HG02623 (cell line): Measurements from ENCODE around the gene NRCAM.
"Not testable (repeated sequence)": the region's sequence is repeated elsewhere in the genome, so short reads cannot be mapped to it uniquely, and the experiment has no call there.

Experiments
- ATAC-seq: cut with Tn5 transposase; IDR thresholded peaks from one replicate; pipeline ENCODE4 v1.9.1; 2021; ENCODE audit warnings: moderate library complexity; ENCODE audit not compliant: unreplicated experiment

Gene NRCAM

DNA sequence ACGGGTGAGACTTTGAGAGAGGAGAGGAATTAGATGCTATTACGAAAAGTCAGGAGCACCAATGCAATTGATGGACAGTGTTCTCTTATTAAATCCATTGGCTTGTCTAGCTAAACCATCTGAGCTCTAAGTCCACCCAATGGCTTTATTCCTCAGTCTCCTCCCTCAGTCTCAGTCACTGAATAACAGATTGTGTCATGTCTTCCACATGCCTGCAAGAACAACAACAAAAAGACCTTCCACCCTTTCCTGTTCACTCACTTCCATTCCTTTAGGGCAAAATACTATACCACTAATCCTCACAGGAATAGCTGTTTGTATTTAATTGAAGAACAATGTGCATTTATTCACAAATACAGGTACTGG is 171.2 kb downstream of the NRCAM start:
- ATAC-seq, result no peak

GRCh38 chr7:108284349-108285002 is 171.8 kb downstream of the NRCAM start:
- no peak for ATAC-seq

DNA sequence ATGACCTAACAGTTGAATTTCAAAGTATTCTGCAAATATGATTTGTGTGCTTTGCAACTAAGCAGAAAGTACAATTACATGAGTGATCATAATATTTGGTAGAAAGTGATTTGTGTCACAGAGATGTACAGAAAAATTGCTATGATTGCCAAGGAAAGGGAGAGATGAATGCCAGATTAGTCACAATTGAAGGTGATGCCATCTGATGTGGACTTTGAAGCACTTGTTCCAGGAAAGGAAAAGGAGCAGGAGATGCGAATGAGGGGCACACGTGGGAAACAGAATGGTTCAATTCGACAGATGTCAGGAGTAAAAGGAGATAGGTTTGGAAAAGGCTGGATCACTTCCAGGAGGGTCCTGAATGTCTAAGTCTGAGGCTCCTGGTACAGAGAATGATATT is 173.0 kb downstream of the NRCAM start:
- ATAC-seq, result no peak

DNA sequence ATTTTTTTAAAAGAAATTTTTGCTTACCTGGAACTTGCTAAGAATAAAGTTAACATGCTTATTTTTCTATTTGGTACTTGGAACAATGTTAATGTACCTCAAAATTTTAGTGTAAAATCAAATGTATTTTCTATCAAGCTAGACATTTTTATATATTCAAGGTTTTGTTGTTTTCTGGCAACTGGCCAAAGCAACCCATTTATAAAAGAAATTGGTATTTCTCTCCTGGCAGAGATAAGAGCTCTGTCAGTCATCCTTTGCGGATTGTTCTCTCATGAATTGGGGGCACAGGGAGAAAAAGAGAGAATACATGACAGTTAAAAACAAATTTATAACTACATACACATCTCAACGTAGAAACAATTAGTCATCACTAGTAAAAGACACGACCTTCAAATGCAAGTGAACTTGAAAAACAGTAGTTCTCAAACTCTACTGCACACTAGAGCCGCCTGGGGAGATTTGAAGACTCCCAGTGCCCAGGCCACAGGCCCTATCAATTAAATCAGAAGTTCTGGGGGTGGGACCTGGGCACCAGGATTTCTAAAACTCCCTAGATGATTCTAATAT is 173.7 kb downstream of the NRCAM start:
- no peak for ATAC-seq

DNA sequence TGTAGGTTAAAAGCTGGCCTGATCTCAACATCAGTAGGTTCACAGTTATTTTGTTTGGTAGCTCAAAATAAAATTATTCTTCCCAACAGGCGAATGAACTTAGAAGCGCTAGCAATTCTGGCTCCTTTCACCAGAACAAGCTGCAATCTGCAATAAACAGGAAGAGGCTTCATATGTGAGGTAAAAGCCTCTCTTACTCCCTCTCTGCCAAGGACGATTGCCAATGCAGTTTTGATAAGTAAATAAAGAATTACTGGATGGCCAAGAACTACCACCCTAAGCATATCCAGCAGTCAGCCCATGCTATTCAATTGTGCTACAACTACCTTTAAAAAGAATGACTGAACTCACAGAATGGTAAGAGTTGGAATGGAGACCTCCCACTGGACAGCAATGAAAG is 176.1 kb downstream of the NRCAM start:
- no peak for ATAC-seq

DNA sequence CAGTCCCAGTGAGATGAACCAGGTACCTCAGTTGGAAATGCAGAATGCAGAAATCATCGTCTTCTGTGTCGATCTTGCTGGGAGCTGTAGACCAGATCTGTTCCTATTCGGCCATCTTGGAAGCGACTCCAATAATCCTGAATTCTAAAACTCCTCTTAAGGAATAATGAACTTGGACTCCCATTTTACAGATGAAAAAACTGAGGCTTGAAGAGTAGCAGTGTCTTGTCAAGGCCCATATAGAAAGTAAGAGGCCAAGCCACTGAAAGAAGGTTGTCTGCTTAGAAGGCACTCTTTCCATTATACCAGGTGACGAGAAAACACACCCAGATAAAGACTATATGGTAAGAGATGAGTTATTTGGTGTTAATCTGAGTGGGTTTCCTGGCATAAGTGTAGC is 177.5 kb downstream of the NRCAM start:
- ATAC-seq, result no peak

- ATAC-seq, result no peak
Observed at GRCh38 chr7:108278281-108278680, 178.0 kb downstream of the NRCAM start.

DNA sequence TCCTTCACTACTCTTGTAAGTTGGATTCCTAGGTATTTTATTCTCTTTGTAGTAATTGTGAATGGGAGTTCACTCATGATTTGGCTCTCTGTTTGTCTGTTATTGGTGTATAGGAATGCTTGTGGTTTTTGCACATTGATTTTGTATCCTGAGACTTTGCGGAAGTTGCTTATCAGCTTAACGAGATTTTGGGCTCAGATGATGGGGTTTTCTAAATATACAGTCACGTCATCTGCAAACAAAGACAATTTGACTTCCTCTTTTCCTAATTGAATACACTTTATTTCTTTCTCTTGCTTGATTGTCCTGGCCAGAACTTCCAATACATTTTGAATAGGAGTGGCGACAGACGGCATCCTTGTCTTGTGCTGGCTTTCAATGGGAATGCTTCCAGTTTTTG is 181.8 kb downstream of the NRCAM start:
- ATAC-seq, result not testable (repeated sequence)

DNA sequence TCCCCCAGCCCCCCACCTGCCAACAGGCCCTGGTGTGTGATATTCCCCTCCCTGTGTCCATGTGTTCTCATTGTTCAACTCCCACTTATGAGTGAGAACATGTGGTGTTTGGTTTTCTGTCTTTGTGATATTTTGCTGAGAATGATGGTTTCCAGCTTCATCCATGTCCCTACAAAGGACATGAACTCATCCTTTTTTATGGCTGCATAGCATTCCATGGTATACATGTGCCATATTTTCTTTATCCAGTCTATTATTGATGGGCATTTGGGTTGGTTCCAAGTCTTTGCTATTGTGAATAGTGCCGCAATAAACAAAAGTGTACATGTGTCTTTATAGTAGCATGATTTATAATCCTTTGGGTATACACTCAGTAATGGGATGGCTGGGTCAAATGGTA is 183.3 kb downstream of the NRCAM start:
- not testable (repeated sequence) for ATAC-seq

GRCh38 chr7:108270385-108271015 is 185.7 kb downstream of the NRCAM start:
- ATAC-seq, result no peak

DNA sequence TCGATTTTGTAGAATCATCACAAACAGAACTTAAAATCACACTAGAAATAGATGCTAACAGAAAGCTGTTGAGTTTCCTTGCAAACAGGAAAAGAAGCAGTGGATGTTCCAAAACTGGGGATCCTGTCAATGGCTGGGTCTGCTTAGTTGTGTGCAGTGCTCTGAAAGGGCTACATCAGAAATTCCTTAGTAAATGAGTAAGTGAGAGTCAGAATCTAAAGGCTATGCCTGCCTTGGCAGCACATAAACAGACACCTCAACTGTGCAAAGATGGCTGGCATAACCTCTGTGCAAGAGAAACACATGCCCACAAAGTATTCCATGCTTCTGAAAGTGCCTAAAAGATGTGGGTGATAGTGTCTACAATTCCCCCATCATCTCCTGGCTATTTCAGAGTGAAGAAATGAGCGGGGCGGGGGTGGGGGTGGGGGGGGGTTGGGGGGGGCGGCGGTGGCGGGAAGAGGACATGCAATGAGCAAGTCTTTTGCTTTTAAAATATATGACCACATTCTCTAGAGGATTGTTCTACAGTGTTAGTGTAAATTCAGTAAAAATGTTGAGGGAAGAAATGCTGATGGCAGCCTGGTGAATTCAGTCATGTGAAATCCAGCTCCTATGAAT is 187.9 kb downstream of the NRCAM start:
- ATAC-seq, result no peak

GRCh38 chr7:108267615-108268014 is 188.6 kb downstream of the NRCAM start:
- ATAC-seq, result no peak

DNA sequence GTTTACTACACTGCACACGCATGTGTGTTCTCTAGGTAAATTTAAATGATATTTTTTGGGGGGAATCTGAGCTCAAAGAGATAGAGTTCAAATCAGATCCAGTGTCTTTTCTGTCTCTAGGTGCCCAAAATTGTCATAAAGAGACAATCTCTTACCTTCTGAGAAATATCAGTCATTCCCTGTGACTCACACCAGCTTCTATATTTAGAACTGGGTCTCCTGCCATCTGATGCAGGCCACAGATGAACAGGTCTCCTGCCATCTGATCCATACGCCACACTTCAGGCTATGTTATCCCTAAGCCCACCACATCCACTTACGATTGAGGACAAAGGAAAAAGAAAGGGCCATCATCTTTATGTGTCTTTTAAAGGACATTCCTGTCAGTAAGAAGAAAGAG is 189.7 kb downstream of the NRCAM start:
- no peak for ATAC-seq

- no peak for ATAC-seq
Observed at GRCh38 chr7:108266035-108266434, 190.2 kb downstream of the NRCAM start.

DNA sequence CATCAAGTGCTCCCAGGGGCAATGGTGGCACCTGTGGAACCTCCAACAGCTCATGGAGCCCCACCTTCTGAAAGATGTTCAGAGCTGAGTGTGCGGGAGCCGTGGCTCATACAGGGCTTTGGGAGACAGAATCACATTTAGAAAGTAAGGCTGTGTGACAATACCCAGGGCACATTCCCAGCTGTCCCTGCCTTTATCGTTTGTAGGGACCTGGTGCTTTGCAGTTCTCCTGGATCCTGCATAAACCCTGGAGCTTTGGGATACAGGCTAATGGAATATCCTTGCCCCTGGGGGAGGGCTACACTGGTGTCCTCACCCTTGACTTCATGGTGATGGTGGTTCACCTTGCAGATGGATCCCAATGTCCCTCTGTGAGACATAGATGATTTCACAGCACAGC is 191.2 kb downstream of the NRCAM start:
- ATAC-seq, result no peak

- no peak for ATAC-seq
Observed at GRCh38 chr7:108263425-108263824, 192.8 kb downstream of the NRCAM start.

DNA sequence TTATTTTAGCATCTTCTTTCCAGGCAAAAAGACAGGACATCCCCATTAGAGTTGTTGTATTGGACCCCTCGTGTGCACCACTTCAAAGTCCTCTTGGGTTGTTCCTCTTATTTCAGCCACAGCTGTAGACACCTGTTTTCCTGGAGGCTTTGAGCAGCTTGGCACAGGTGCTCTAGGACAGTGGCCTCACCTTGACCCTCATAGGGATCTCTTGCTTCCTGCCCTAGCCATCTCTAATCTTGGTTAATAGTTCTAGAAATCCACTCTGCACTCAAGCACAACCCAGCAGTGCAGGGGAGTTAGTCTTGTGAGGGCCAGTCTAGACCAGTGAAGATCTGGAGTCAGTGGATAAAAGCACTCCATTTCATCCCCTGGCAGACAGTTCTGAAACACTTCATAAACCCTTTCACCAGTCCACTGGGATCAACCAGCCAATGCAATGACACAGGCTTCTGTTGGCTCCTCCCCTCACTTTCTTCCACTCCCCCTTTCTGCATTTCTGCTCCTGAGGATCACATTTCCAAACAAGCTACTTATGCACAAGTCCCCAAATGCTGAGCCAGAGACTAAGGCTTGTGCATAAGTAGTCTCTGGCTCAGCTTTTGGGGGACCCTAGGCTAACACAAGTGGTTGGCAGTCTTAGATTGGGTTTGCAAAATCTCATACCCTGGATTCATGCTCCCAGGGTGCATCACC is 194.5 kb downstream of the NRCAM start:
- ATAC-seq, result no peak

DNA sequence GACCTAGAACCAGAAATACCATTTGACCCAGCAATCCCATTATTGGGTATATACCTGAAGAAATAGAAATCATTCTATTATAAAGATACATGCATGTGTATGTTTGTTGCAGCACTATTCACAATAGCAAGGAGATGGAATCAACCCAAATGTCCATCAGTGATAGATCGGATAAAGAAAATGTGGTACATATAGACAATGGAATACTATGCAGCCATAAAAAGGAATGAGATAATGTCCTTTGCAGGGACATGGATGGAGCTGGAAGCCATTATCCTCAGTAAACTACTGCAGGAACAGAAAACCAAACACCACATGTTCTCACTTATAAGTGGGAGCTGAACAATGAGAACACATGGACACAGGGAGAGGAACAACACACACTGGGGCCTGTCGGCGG is 196.8 kb downstream of the NRCAM start:
- ATAC-seq, result not testable (repeated sequence)

- no peak for ATAC-seq
Observed at GRCh38 chr7:108257954-108258353, 198.3 kb downstream of the NRCAM start.

- no peak for ATAC-seq
Observed at GRCh38 chr7:108254259-108254658, 202.0 kb downstream of the NRCAM start.

DNA sequence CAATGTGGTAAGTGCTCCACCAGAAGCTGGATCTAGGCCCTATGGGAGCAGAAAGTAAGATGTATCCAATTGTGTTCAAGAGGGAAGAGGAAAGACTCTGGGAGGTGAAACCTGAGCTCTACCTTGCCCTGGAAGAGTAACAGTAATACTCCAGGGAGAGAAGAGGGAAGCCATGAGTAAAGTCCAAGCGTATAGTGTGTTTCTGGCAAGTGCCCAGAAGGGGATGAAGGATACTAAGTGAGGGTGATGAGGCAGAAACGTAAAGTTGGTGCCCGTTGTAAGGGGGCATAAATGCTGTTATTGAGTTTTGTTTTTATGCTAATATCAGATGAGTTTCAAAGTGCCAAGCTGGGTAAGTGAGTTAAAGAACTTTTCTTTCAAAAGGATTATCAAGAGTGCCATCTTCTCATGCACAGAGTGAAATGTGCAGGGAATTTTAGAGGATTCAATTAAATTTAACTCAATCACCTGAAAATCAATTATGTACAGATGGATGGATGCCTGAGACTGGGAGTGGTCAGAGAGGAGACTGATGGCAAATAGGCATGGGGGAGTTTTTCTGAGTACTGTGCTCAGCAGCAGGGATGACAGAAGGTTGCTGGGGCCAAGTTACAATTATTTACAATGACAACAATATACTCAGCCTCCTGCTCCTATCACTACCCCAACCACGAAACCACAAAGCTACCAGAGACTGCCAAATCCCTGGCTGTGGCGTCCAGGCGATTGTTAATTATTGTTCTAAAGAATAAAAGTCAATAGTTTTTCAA is 202.8 kb downstream of the NRCAM start:
- no peak for ATAC-seq
